Measurements from ENCODE around the gene FNDC4. TPM values are rescaled to one million over a fixed set of nuclear protein-coding genes. Genes with fewer than 3 reads are reported as not detected.

The FNDC4 gene
- total RNA-seq, 4 donors from 2014 or later: 3.3 to 12.6 (median 9.8) TPM

DNA sequence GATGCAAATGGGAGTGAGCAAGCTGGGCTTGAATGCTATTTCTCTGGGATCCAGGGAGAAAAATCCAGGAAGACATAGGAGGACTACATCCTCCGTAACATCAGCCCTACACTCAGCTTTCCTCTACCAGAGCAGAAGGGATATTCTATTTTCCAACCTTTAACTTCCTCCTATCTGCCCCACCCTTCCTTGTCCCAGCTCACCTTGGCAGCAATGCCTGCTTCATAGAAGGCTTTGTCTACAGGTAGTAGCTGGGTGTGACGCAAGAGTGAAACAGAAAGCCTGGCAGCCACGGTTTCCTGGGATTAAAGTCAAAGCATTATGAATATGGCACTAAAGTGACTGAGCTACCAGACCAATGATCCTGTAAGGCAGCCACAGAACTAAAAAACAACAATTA is 48.9 kb downstream of the FNDC4 start:
- no peak overlapping the region for H3K27ac ChIP-seq (replicated peaks in 1 of 4)
- WGBS: 88% methylated on average over 3 of the region's 3 CpGs
- intact Hi-C loops (cut with DNase I): no loop called here
- peaks cover 37 to 87% (median 74%) of the 10 kb centered on the region in 4 donors for H3K36me3 ChIP-seq
- no peaks in the 10 kb centered on the region for H3K27me3 ChIP-seq
- TF ChIP-seq, protein P1, sequence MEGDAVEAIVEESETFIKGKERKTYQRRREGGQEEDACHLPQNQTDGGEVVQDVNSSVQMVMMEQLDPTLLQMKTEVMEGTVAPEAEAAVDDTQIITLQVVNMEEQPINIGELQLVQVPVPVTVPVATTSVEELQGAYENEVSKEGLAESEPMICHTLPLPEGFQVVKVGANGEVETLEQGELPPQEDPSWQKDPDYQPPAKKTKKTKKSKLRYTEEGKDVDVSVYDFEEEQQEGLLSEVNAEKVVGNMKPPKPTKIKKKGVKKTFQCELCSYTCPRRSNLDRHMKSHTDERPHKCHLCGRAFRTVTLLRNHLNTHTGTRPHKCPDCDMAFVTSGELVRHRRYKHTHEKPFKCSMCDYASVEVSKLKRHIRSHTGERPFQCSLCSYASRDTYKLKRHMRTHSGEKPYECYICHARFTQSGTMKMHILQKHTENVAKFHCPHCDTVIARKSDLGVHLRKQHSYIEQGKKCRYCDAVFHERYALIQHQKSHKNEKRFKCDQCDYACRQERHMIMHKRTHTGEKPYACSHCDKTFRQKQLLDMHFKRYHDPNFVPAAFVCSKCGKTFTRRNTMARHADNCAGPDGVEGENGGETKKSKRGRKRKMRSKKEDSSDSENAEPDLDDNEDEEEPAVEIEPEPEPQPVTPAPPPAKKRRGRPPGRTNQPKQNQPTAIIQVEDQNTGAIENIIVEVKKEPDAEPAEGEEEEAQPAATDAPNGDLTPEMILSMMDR (IDR thresholded peaks at IDR 0.05): no peak
- no peak for TF ChIP-seq POLR2AphosphoS5 (IDR thresholded peaks at IDR 0.05)
- no peak for TF ChIP-seq EP300 (IDR thresholded peaks at IDR 0.05)
- no peak for TF ChIP-seq POLR2A (IDR thresholded peaks at IDR 0.05; ENCODE audit: low read depth)
- DNase-seq (ENCODE audit: extremely low spot score): no peak
- peaks cover 7 to 15% (median 14%) of the 10 kb centered on the region in 4 donors for H3K4me1 ChIP-seq
- H3K9me3 ChIP-seq: no peaks in the 10 kb centered on the region
- H3K4me3 ChIP-seq: no peak overlapping the region

DNA sequence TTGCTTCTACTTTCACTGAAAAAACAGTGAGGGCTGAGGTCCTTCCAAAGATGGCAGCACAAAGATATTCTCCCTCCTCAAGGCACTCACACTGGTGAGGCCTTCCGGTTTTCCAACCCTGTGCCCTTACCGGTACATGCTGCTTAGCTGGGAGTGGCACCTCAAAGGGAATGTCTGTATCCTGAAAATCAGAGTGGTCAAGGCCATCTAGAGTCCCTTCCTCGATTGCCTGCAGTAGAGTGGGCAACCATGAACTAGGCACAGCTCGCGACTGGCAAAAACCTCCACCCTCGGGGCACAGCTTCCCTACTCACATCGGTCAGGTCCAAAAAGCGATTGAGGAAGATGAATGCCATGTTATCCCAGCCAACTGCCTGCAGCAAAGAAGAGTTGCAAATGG is 49.4 kb downstream of the FNDC4 start:
- H3K27me3 ChIP-seq: no peaks in the 10 kb centered on the region
- no peak overlapping the region for H3K27ac ChIP-seq (replicated peaks in 1 of 4)
- TF ChIP-seq EP300 (IDR thresholded peaks at IDR 0.05): no peak
- no peak for TF ChIP-seq POLR2AphosphoS5 (IDR thresholded peaks at IDR 0.05)
- TF ChIP-seq POLR2A (IDR thresholded peaks at IDR 0.05; ENCODE audit: low read depth): no peak
- TF ChIP-seq, protein P1 (IDR thresholded peaks at IDR 0.05): no peak
- no peaks in the 10 kb centered on the region for H3K9me3 ChIP-seq
- DNase-seq (ENCODE audit: extremely low spot score): no peak
- intact Hi-C loops (cut with DNase I): no loop called here
- H3K4me3 ChIP-seq: no peak overlapping the region
- WGBS: 93% methylated on average over 8 of the region's 8 CpGs
- H3K4me1 ChIP-seq: peaks cover 7 to 15% (median 14%) of the 10 kb centered on the region in 4 donors
- H3K36me3 ChIP-seq: peaks cover 40 to 87% (median 77%) of the 10 kb centered on the region in 4 donors

DNA sequence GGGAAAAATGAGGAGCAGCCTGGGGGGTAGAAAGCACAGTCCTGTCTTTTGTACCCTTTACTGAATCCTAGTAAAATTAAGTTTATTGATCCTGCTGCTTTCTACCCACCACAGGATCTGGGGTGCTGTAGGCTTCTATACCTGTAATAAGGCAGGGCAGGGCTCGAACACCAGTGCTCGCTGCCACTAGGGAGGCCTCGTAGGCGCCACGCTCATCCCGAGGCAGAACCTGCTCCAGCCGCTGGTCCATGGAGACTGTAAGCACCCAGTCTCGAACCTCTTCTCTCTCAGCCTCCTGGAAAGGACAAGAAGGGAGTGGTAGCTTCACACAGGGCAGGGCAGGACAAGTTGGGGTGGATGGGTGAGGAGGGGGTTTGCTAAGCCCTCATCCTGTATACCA is 49.8 kb downstream of the FNDC4 start:
- peaks cover 7 to 15% (median 14%) of the 10 kb centered on the region in 4 donors for H3K4me1 ChIP-seq
- no peak overlapping the region for H3K27ac ChIP-seq (replicated peaks in 1 of 4)
- 90% methylated on average over 8 of the region's 8 CpGs for WGBS
- intact Hi-C loops (cut with DNase I): no loop called here
- no peaks in the 10 kb centered on the region for H3K27me3 ChIP-seq
- H3K36me3 ChIP-seq: peaks cover 40 to 87% (median 78%) of the 10 kb centered on the region in 4 donors
- TF ChIP-seq EP300 (IDR thresholded peaks at IDR 0.05) (no peak), POLR2AphosphoS5 (IDR thresholded peaks at IDR 0.05) (no peak)
- DNase-seq (ENCODE audit: extremely low spot score): no peak
- no peak overlapping the region for H3K4me3 ChIP-seq
- no peaks in the 10 kb centered on the region for H3K9me3 ChIP-seq

DNA sequence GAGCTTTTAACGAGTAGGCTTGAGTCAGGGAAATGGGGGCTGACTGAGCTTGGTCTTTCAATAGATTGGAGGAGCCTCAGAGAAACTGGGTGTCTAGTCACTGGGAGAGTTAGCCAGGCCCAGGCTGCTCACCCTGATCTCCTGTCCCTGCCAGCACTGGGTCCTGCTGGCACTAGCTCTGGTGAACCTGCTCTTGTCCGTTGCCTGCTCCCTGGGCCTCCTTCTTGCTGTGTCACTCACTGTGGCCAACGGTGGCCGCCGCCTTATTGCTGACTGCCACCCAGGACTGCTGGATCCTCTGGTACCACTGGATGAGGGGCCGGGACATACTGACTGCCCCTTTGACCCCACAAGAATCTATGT is 52.1 kb downstream of the FNDC4 start:
- DNase-seq (ENCODE audit: extremely low spot score): no peak
- Histone ChIP-seq H3K27me3 (no peaks in the 10 kb centered on the region), H3K27ac (replicated peaks in 1 of 4) (peak overlapping the region; percentile 15 to 65 (median 55)), H3K36me3 (peaks cover 44 to 87% (median 78%) of the 10 kb centered on the region in 4 donors), H3K4me1 (peaks cover 7 to 15% (median 14%) of the 10 kb centered on the region in 4 donors), H3K9me3 (no peaks in the 10 kb centered on the region), H3K4me3 (no peak overlapping the region)
- intact Hi-C loops (cut with DNase I): no loop called here
- TF ChIP-seq EP300 (IDR thresholded peaks at IDR 0.05) (no peak), POLR2A (IDR thresholded peaks at IDR 0.05; ENCODE audit: low read depth) (no peak), POLR2AphosphoS5 (IDR thresholded peaks at IDR 0.05) (no peak)
- TF ChIP-seq, protein P1 (IDR thresholded peaks at IDR 0.05): no peak
- whole genome bisulfite sequencing: 88% methylated on average over 6 of the region's 6 CpGs

DNA sequence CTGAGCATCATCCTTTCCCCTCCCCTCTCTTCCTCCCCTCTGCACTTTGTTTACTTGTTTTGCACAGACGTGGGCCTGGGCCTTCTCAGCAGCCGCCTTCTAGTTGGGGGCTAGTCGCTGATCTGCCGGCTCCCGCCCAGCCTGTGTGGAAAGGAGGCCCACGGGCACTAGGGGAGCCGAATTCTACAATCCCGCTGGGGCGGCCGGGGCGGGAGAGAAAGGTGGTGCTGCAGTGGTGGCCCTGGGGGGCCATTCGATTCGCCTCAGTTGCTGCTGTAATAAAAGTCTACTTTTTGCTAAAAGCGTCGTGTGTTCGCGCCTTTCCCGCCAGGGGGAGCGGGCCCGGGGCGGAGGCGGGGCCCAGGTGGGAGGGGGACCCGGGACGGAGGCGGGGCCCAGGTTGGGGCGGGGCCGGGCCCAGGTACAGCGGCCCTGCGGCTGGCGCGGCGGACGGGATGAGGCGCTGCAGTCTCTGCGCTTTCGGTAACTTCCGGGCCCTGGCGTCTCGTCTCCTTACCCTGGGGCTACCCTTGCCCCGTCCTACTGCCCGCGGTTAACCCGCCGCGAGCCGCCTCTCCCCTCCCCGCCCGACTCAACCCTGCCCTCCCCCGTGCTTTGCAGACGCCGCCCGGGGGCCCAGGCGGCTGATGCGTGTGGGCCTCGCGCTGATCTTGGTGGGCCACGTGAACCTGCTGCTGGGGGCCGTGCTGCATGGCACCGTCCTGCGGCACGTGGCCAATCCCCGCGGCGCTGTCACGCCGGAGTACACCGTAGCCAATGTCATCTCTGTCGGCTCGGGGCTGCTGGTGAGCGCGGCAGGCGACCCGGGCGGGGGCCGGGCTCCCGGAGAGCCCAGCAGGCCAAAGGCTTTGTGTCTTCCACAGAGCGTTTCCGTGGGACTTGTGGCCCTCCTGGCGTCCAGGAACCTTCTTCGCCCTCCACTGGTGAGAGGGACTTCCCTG is 52.8 kb downstream of the FNDC4 start, which contains the start of gene KRTCAP3:
Gene KRTCAP3, plus strand, starts transcription at position 424 of the 962 bp plus-strand sequence. Its CDS starts 32 bp downstream, at position 456.
- Histone ChIP-seq H3K27me3 (no peaks in the 10 kb centered on the region), H3K9me3 (no peaks in the 10 kb centered on the region), H3K4me1 (peaks cover 7 to 15% (median 14%) of the 10 kb centered on the region in 4 donors), H3K4me3 (peak within 1 kb of the TSS; percentile 30 to 45 (median 32)), H3K27ac (replicated peaks in 1 of 4) (peak within 1 kb of the TSS; percentile 15 to 65 (median 55)), H3K36me3 (peaks cover 44 to 87% (median 79%) of the 10 kb centered on the region in 4 donors)
- TF ChIP-seq EP300 (IDR thresholded peaks at IDR 0.05): no peak
- TF ChIP-seq, protein P1 (IDR thresholded peaks at IDR 0.05): peak in 1 of 3 experiments; percentile 21
- TF ChIP-seq POLR2AphosphoS5 (IDR thresholded peaks at IDR 0.05): peak in 1 of 2 donors; percentile 4
- no peak for TF ChIP-seq POLR2A (IDR thresholded peaks at IDR 0.05; ENCODE audit: low read depth)
- DNase-seq (ENCODE audit: extremely low spot score): no peak
- intact Hi-C loops (cut with DNase I): no loop called here
- 39% methylated on average over 31 of the region's 80 CpGs for WGBS
